Hepatocyte (in vitro differentiated cells): Measurements from ENCODE around the gene COPS3. TPM values are rescaled to one million over a fixed set of nuclear protein-coding genes. Genes with fewer than 3 reads are reported as not detected.

Experiments used
- DNase-seq: peaks from one replicate; pipeline ENCODE4 v3.0.0-alpha.2; 2016; ENCODE audit warnings: low spot score
- H2AFZ ChIP-seq: fragments of 200-600 bp; sonication (generic); 2 replicates; pipeline ENCODE4 v1.6.0; 2016; ENCODE audit warnings: antibody characterized with exemption, mild to moderate bottlenecking
- H3K27ac ChIP-seq: fragments of 200-600 bp; sonication (generic); 2 replicates; pipeline ENCODE4 v1.5.1; 2016; ENCODE audit warnings: mild to moderate bottlenecking
- H3K27me3 ChIP-seq: fragments of 200-600 bp; sonication (generic); 2 replicates; pipeline ENCODE4 v1.6.1; 2016
- H3K36me3 ChIP-seq: fragments of 200-600 bp; sonication (generic); replicated peaks from 2 replicates; pipeline ENCODE4 v1.5.1; 2016; ENCODE audit warnings: low read depth; ENCODE audit not compliant: insufficient read depth
- H3K4me1 ChIP-seq: fragments of 200-600 bp; sonication (generic); 2 replicates; pipeline ENCODE4 v1.5.1; 2016; ENCODE audit warnings: mild to moderate bottlenecking, moderate library complexity; ENCODE audit not compliant: insufficient read depth
- H3K4me2 ChIP-seq: fragments of 200-600 bp; sonication (generic); 2 replicates; pipeline ENCODE4 v1.6.0; 2016
- H3K4me3 ChIP-seq: fragments of 200-600 bp; sonication (generic); 2 replicates; pipeline ENCODE4 v1.5.1; 2016; ENCODE audit warnings: mild to moderate bottlenecking
- H3K79me2 ChIP-seq: fragments of 200-600 bp; sonication (generic); 2 replicates; pipeline ENCODE4 v1.6.0; 2017; ENCODE audit warnings: mild to moderate bottlenecking
- H3K9me2 ChIP-seq: fragments of 200-600 bp; sonication (generic); replicated peaks from 2 replicates; pipeline ENCODE4 v1.6.0; 2017; ENCODE audit warnings: mild to moderate bottlenecking; ENCODE audit not compliant: insufficient read depth
- H3K9me3 ChIP-seq: fragments of 200-600 bp; sonication (generic); 2 replicates; pipeline ENCODE4 v1.5.1; 2016; ENCODE audit warnings: low read depth, mild to moderate bottlenecking
- H4K20me1 ChIP-seq: fragments of 200-600 bp; sonication (generic); 2 replicates; pipeline ENCODE4 v1.6.0; 2016; ENCODE audit warnings: mild to moderate bottlenecking; ENCODE audit not compliant: insufficient read depth, poor library complexity, severe bottlenecking
- CTCF ChIP-seq: fragments of 200-600 bp; sonication (generic); IDR thresholded peaks from 2 replicates; pipeline ENCODE4 v1.5.1; 2016; ENCODE audit warnings: antibody characterized with exemption, mild to moderate bottlenecking; ENCODE audit not compliant: poor library complexity
- EZH2 ChIP-seq: fragments of 200-600 bp; sonication (generic); IDR thresholded peaks from 2 replicates; pipeline ENCODE4 v1.6.1; 2016; ENCODE audit warnings: antibody characterized with exemption, mild to moderate bottlenecking, borderline replicate concordance
- EZH2phosphoT487 ChIP-seq: fragments of 200-600 bp; sonication (generic); IDR thresholded peaks from one replicate; pipeline ENCODE4 v1.6.1; 2018; ENCODE audit warnings: antibody characterized with exemption, mild to moderate bottlenecking, low read depth, moderate library complexity; ENCODE audit not compliant: unreplicated experiment, severe bottlenecking
- WGBS: methylation state at CpG from one replicate; pipeline ENCODE4 v1.1.6; 2016; ENCODE audit warnings: low lambda C conversion rate; ENCODE audit errors: missing lambda C conversion rate; 5-methylcytosine and 5-hydroxymethylcytosine counted together
- polyA plus RNA-seq: library from polyadenylated mRNA; unstranded; fragments of >200 nt; fragmentation: Nextera tagmentation; extraction: Ambion mirVana; gene quantifications from 2 replicates; pipeline ENCODE4 v1.2.1, GENCODE V29; 2016
- total RNA-seq: library from RNA; depleted of rRNA; stranded (reverse); fragments of >200 nt; gene quantifications from 2 replicates; pipeline ENCODE4 v1.2.3, GENCODE V29; 2014

COPS3 gene
- total and polyA plus RNA-seq, 2 experiments from 2014 or later: 56.4 to 69.5 TPM

- H3K4me3 ChIP-seq: no peak overlapping the region
- H3K9me2 ChIP-seq: no peaks in the 10 kb centered on the region
- WGBS: 94% methylated on average over 10 of the region's 10 CpGs
- H2AFZ ChIP-seq: no peak overlapping the region
- no peak overlapping the region for H3K27ac ChIP-seq
- no peaks in the 10 kb centered on the region for H4K20me1 ChIP-seq
- TF ChIP-seq EZH2: no peak
- no peak for TF ChIP-seq EZH2phosphoT487
- no peak for TF ChIP-seq CTCF
- no peaks in the 10 kb centered on the region for H3K4me1 ChIP-seq
- no peak for DNase-seq
- no peaks in the 10 kb centered on the region for H3K79me2 ChIP-seq
- H3K27me3 ChIP-seq: no peaks in the 10 kb centered on the region
- H3K36me3 ChIP-seq: no peaks in the 10 kb centered on the region
- no peaks in the 10 kb centered on the region for H3K9me3 ChIP-seq
- no peak overlapping the region for H3K4me2 ChIP-seq
Observed at GRCh38 chr17:17325228-17325627, 44.2 kb upstream of the COPS3 start.

GRCh38 chr17:17324616-17325015 lies 43.6 kb upstream of the COPS3 start:
- no peak for DNase-seq
- 95% methylated on average over 8 of the region's 8 CpGs for WGBS
- no peaks in the 10 kb centered on the region for H4K20me1 ChIP-seq
- no peaks in the 10 kb centered on the region for H3K36me3 ChIP-seq
- TF ChIP-seq CTCF (no peak), EZH2phosphoT487 (no peak), EZH2 (no peak)
- no peaks in the 10 kb centered on the region for H3K9me2 ChIP-seq
- H3K9me3 ChIP-seq: no peaks in the 10 kb centered on the region
- H2AFZ ChIP-seq: no peak overlapping the region
- no peaks in the 10 kb centered on the region for H3K27me3 ChIP-seq
- H3K27ac ChIP-seq: no peak overlapping the region
- no peaks in the 10 kb centered on the region for H3K79me2 ChIP-seq
- H3K4me3 ChIP-seq: no peak overlapping the region
- H3K4me1 ChIP-seq: no peaks in the 10 kb centered on the region
- H3K4me2 ChIP-seq: no peak overlapping the region

- Histone ChIP-seq H2AFZ (no peak overlapping the region), H3K79me2 (no peaks in the 10 kb centered on the region), H3K9me3 (no peaks in the 10 kb centered on the region), H3K9me2 (no peaks in the 10 kb centered on the region), H3K27me3 (no peaks in the 10 kb centered on the region), H3K27ac (no peak overlapping the region), H4K20me1 (no peaks in the 10 kb centered on the region), H3K4me2 (no peak overlapping the region), H3K36me3 (no peaks in the 10 kb centered on the region), H3K4me1 (no peaks in the 10 kb centered on the region), H3K4me3 (no peak overlapping the region)
- no peak for TF ChIP-seq EZH2phosphoT487
- no peak for TF ChIP-seq EZH2
- TF ChIP-seq CTCF: no peak
- 93% methylated on average over 21 of the region's 21 CpGs for WGBS
- DNase-seq: no peak
Observed at GRCh38 chr17:17322516-17323510, 41.8 kb upstream of the COPS3 start.
